Naive thymus-derived CD4-positive, alpha-beta T cell (primary cell): Measurements from ENCODE around the gene TOR4A. TPM values are rescaled to one million over a fixed set of nuclear protein-coding genes. Genes with fewer than 3 reads are reported as not detected.

Experiments used
- ATAC-seq: fragments of 150-1000 bp; cut with Tn5 transposase; 2 replicates; pipeline ENCODE4 v1.10.0; 2021; ENCODE audit warnings: mild to moderate bottlenecking, moderate library complexity
- CTCF ChIA-PET: fragments of 350-600 bp; sonication (Branson Sonifier 250); formaldehyde crosslinking; loops from one replicate; lab custom pipeline; 2021; ENCODE audit warnings: antibody characterized with exemption; lab: Charles Lee
- POLR2A ChIA-PET: fragments of 350-600 bp; sonication (Branson Sonifier 250); formaldehyde crosslinking; loops from one replicate; lab custom pipeline; 2021; ENCODE audit warnings: antibody characterized with exemption, inconsistent platforms; lab: Charles Lee
- DNase-seq, 9 donors: peaks; one replicate each; pipeline versions ENCODE4 v3.0.0 to v3.0.0-alpha.2; 2020 to 2022; ENCODE audit warnings: mixed read lengths in 1 of 9
- H3K27ac ChIP-seq: one replicate; pipeline ENCODE4 v1.7.0; 2013; ENCODE audit warnings: mild to moderate bottlenecking, low read depth, low read length, moderate library complexity
- H3K27me3 ChIP-seq, 2 donors: one replicate each; pipeline ENCODE4 v1.7.0; 2013; ENCODE audit warnings: low read length in 2 of 2, mild to moderate bottlenecking in 2 of 2, moderate library complexity in 2 of 2; ENCODE audit not compliant: control insufficient read depth in 2 of 2, insufficient read depth in 2 of 2
- H3K36me3 ChIP-seq, 3 experiments: 1 replicate in 2 of 3; 2 replicates in 1 of 3; pipeline ENCODE4 v1.7.0; 2013; ENCODE audit warnings: low read length in 3 of 3, mild to moderate bottlenecking in 3 of 3, moderate library complexity in 1 of 3; ENCODE audit not compliant: insufficient read depth in 3 of 3, control insufficient read depth in 2 of 3
- H3K4me1 ChIP-seq, 2 donors: one replicate each; pipeline ENCODE4 v1.7.0; 2013; ENCODE audit warnings: low read length in 2 of 2, mild to moderate bottlenecking in 2 of 2, moderate library complexity in 1 of 2; ENCODE audit not compliant: control insufficient read depth in 2 of 2, insufficient read depth in 2 of 2
- H3K4me3 ChIP-seq: 2 replicates; pipeline ENCODE4 v1.7.0; 2013; ENCODE audit warnings: mild to moderate bottlenecking, low read length
- H3K9me3 ChIP-seq, 3 experiments: 1 replicate in 2 of 3; 2 replicates in 1 of 3; pipeline ENCODE4 v1.7.0; 2013; ENCODE audit warnings: low read length in 3 of 3; ENCODE audit not compliant: control insufficient read depth in 2 of 3
- H3K27ac Mint-ChIP-seq, 9 donors: one replicate each; pipeline ENCODE4 v1.8.0; 2020 to 2022; ENCODE audit warnings: mixed read lengths in 9 of 9, mild to moderate bottlenecking in 8 of 9, moderate library complexity in 5 of 9, inconsistent platforms in 2 of 9
- H3K27me3 Mint-ChIP-seq, 5 donors: one replicate each; pipeline ENCODE4 v1.8.0; 2021 to 2022; ENCODE audit warnings: mixed read lengths in 5 of 5, mild to moderate bottlenecking in 1 of 5
- H3K36me3 Mint-ChIP-seq, 5 donors: one replicate each; pipeline ENCODE4 v1.8.0; 2020 to 2022; ENCODE audit warnings: mixed read lengths in 5 of 5, mild to moderate bottlenecking in 3 of 5, inconsistent platforms in 1 of 5
- H3K4me1 Mint-ChIP-seq, 7 donors: one replicate each; pipeline ENCODE4 v1.8.0; 2020 to 2022; ENCODE audit warnings: mixed read lengths in 7 of 7, mild to moderate bottlenecking in 3 of 7, inconsistent platforms in 1 of 7
- H3K4me3 Mint-ChIP-seq, 10 donors: one replicate each; pipeline ENCODE4 v1.8.0; 2020 to 2022; ENCODE audit warnings: mild to moderate bottlenecking in 10 of 10, mixed read lengths in 10 of 10, moderate library complexity in 6 of 10, inconsistent platforms in 2 of 10
- H3K9me3 Mint-ChIP-seq, 11 donors: one replicate each; pipeline ENCODE4 v1.8.0; 2020 to 2022; ENCODE audit warnings: mixed read lengths in 11 of 11, mild to moderate bottlenecking in 4 of 11, inconsistent platforms in 1 of 11, moderate library complexity in 1 of 11
- intact Hi-C, 2 donors: fragments of 100-400 bp; cut with micrococcal nuclease; formaldehyde crosslinking; loops; one replicate each; pipeline ENCODE4 v1.15.1; 2023
- polyA plus RNA-seq, 2 donors: library from polyadenylated mRNA; unstranded; fragments of 300-500 nt; fragmentation: Illumina TruSeq; gene quantifications; one replicate each; pipeline ENCODE4 v1.2.3, GENCODE V29; 2021
- total RNA-seq, 6 experiments: library from RNA in 5 of 6; stranded (reverse) in 5 of 6; gene quantifications; 1 replicate in 5 of 6; 2 replicates in 1 of 6; pipeline ENCODE4 v1.2.3 and lab custom pipeline; 2021 to 2026

The TOR4A gene
- total and polyA plus RNA-seq, 7 experiments from 2014 or later = 0.07 to 16.6 (median 1.7) TPM; not detected in 1

DNA sequence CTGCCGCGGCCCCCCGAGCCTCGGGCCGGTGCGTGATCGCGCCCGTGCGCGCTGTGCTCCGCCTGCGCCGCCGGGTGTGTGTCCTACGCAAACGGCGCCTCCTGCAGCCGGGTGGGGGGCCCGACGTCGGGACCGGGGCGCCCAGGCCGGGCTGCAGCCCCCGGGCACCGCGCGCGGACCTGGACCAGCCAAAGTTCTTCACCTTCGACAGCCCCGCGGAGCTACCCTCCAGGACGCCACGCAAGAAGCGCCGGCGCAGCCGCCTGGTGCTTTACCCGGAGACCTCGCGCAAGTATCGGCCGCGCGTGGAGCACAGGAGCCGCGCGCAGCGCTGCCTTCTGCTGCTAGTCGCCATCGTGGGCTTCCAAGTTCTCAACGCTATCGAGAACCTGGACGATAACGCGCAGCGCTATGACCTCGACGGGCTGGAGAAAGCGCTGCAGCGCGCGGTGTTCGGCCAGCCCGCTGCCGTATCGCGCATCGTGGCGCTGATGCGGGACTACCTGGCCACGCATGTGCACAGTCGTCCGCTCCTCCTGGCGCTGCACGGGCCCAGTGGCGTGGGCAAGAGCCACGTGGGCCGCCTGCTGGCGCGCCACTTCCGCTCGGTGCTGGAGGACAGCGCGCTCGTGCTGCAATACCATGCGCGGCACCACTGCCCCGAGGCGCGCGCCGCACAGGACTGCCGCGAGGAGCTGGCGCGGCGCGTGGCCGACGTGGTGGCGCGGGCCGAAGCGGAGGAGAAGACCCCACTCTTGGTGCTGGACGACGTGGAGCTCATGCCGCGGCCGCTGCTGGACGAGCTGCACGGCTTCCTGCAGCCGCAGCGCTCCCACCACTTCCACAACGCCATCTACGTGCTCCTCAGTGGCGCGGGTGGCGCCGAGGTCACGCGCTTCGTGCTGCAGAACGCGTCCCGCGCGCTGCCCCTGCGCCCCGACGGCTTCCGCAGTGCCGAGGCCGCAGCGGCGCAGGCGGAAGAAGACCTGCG, 1.5 kb downstream of the TOR4A start:
- Histone ChIP-seq H3K4me3 (no peak overlapping the region), H3K4me1 (peaks cover 0 to 14% of the 10 kb centered on the region in 2 donors), H3K27me3 (no peaks in the 10 kb centered on the region), H3K9me3 (no peaks in the 10 kb centered on the region), H3K27ac (no peak overlapping the region), H3K36me3 (no peaks in the 10 kb centered on the region)
- DNase-seq = no peak
- intact Hi-C loops = no loop called here
- CTCF ChIA-PET = no interaction called here
- H3K27ac Mint-ChIP-seq = no peak overlapping the region
- H3K9me3 Mint-ChIP-seq = no peaks in the 10 kb centered on the region
- POLR2A ChIA-PET = no interaction called here
- H3K4me1 Mint-ChIP-seq = peaks cover 6 to 25% (median 15%) of the 10 kb centered on the region in 7 donors
- H3K36me3 Mint-ChIP-seq = peaks cover 0 to 4% (median 0%) of the 10 kb centered on the region in 5 donors
- no peak overlapping the region for H3K4me3 Mint-ChIP-seq
- peaks cover 0 to 4% (median 0%) of the 10 kb centered on the region in 5 donors for H3K27me3 Mint-ChIP-seq
- no peak for ATAC-seq

- Mint-ChIP-seq H3K36me3 (peaks cover 0 to 3% (median 0%) of the 10 kb centered on the region in 5 donors), H3K4me1 (peaks cover 6 to 22% (median 15%) of the 10 kb centered on the region in 7 donors), H3K27me3 (peaks cover 0 to 4% (median 0%) of the 10 kb centered on the region in 5 donors), H3K27ac (no peak overlapping the region), H3K9me3 (no peaks in the 10 kb centered on the region), H3K4me3 (no peak overlapping the region)
- ChIA-PET POLR2A (no interaction called here), CTCF (no interaction called here)
- Histone ChIP-seq H3K9me3 (no peaks in the 10 kb centered on the region), H3K27ac (no peak overlapping the region), H3K4me3 (no peak overlapping the region), H3K27me3 (no peaks in the 10 kb centered on the region), H3K36me3 (no peaks in the 10 kb centered on the region), H3K4me1 (peaks cover 0 to 14% of the 10 kb centered on the region in 2 donors)
- intact Hi-C loops = no loop called here
- DNase-seq = no peak
- no peak for ATAC-seq
Observed at GRCh38 chr9:137279741-137280473, 2.4 kb downstream of the TOR4A start.

DNA sequence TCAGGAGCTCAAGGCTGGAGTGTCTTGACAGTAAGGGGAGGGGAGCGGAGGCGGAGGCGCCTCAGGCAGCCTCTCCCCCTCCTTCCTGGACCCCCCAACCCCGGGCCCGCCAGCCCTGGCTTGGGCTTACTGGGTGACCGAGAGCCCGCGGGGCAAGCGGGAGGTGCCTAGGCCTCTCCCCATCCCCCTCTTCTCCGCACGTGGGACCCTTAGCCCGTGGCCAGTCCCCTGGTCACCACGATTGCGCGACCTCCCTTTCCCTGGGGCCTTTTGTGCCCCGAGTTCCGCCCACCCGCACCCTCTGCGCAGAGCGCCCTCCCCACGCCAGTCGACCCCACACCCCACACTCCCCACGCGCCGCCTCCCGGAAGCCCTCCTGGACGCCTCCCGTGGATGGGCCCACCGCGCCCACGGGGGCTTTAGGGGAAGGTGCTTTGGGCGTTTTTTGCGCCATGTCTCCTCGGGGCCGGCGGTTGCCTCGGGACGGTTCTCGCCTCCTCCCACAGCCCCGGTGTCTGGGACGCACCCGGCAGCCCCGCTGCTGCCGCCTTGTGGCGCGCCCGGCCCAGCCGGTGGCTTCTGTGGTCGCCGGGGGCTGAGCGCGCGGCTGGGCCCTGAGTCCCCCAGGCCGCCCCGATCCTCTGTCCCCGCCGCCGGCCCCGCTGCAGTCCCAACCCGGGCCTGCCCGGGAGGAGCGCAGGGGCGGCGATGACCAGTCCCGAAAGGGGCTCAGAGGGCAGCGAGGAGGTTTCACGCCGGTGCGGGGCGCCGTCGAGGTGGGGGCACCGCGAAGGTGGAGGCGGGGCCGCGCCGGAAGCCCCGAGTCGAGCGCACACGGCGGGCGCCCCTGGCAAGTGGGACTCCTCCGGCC, 3.2 kb downstream of the TOR4A start:
- Mint-ChIP-seq H3K9me3 (peaks cover 0 to 4% (median 0%) of the 10 kb centered on the region in 11 donors), H3K27me3 (peaks cover 0 to 4% (median 0%) of the 10 kb centered on the region in 5 donors), H3K27ac (no peak overlapping the region), H3K4me1 (peaks cover 4 to 19% (median 12%) of the 10 kb centered on the region in 7 donors), H3K4me3 (peak overlapping the region in 1 of 10 donors; percentile 29), H3K36me3 (peaks cover 0 to 3% (median 0%) of the 10 kb centered on the region in 5 donors)
- DNase-seq = peak in 1 of 9 donors; percentile 36
- no peak for ATAC-seq
- POLR2A ChIA-PET = no interaction called here
- Histone ChIP-seq H3K9me3 (no peaks in the 10 kb centered on the region), H3K36me3 (no peaks in the 10 kb centered on the region), H3K27me3 (no peaks in the 10 kb centered on the region), H3K4me3 (no peak overlapping the region), H3K4me1 (peaks cover 0 to 14% of the 10 kb centered on the region in 2 donors), H3K27ac (no peak overlapping the region)
- CTCF ChIA-PET = no interaction called here
- intact Hi-C loops = no loop called here

DNA sequence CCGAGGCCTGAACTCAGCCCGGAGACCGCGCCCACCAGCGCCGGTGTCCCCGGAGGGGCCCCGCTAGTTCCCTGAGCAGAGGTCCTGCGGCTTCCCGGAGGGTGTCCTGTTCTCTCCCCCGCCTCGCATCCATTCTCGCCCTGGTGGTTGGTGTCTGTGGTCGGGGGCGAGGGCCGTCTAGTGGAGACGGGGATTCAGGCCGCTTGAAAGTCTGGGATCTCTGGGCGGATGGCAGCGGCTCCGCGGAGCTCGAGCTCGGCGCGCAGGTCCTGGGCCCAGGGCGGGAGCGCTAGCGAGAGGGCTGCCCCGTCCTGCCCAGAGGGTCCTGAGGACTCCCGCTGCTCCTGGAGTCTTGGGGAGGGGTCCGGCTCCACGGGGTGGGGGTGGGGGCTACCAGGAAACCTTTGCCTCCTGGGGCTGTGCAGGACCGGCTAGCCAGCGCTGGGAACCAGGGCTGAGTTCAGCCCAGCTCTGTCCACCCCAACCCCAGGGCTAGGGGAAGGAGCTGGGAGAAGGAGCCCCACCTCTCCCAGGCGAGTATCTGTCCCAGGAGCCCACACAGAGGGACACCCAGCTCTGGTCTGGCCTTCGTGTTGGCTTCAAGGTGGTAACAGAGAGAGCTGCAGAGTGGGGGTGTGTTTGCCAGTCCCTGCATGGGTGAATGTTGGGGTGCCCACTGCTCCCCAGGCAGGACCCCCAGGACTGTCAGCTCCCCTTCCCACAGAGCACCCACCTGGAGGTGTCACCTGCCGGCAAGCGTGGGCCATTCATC, 4.0 kb downstream of the TOR4A start:
- H3K36me3 ChIP-seq = no peaks in the 10 kb centered on the region
- Mint-ChIP-seq H3K9me3 (peaks cover 0 to 4% (median 0%) of the 10 kb centered on the region in 11 donors), H3K4me1 (peaks cover 4 to 16% (median 9%) of the 10 kb centered on the region in 7 donors), H3K36me3 (peaks cover 0 to 3% (median 0%) of the 10 kb centered on the region in 5 donors), H3K27me3 (peaks cover 0 to 4% (median 0%) of the 10 kb centered on the region in 5 donors), H3K4me3 (no peak overlapping the region), H3K27ac (no peak overlapping the region)
- DNase-seq = no peak
- no peaks in the 10 kb centered on the region for H3K27me3 ChIP-seq
- H3K4me3 ChIP-seq = no peak overlapping the region
- intact Hi-C loops = no loop called here
- ChIA-PET CTCF (no interaction called here), POLR2A (no interaction called here)
- no peak overlapping the region for H3K27ac ChIP-seq
- peaks cover 0 to 14% of the 10 kb centered on the region in 2 donors for H3K4me1 ChIP-seq
- H3K9me3 ChIP-seq = no peaks in the 10 kb centered on the region
- no peak for ATAC-seq

DNA sequence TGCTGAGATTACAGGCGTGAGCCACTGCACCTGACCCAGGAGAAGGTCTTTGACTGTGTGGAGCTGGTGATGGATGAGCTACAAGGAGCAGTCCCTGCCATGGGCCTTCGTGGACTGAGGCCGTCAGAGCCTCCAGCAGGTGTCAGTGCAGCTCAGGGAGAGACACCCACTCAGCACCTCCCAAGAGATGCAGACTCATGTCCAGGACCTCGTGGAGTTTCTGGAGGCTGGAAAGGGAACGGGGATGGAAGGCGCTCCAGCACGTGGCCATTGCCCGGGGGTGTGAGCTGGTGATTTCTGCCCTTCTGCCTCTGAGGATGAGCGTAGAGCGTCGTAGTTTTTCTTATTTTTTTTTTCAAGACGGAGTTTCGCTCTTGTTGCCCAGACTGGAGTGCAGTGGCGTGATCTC, 9.5 kb downstream of the TOR4A start:
- no peaks in the 10 kb centered on the region for H3K9me3 ChIP-seq
- H3K4me3 ChIP-seq = no peak overlapping the region
- H3K36me3 Mint-ChIP-seq = peaks cover 0 to 3% (median 0%) of the 10 kb centered on the region in 5 donors
- H3K4me1 Mint-ChIP-seq = peaks cover 0 to 9% (median 0%) of the 10 kb centered on the region in 7 donors
- H3K27me3 Mint-ChIP-seq = peaks cover 0 to 4% (median 0%) of the 10 kb centered on the region in 5 donors
- peak overlapping the region in 1 of 10 donors; percentile 25 for H3K4me3 Mint-ChIP-seq
- H3K36me3 ChIP-seq = no peaks in the 10 kb centered on the region
- H3K27ac ChIP-seq = no peak overlapping the region
- intact Hi-C loops = loop anchor here in 1 of 2 donors (1.0 kb wide), 1 partner anchor 158 kb away; no protein-coding TSS in a partner anchor
- no peaks in the 10 kb centered on the region for H3K27me3 ChIP-seq
- ATAC-seq (peak; percentile 56), DNase-seq (peak in 2 of 9 donors; percentile 8 to 29)
- peaks cover 0 to 4% (median 0%) of the 10 kb centered on the region in 11 donors for H3K9me3 Mint-ChIP-seq
- CTCF ChIA-PET = interaction anchor here (0.6 to 1.2 kb wide), 2 partner anchors 13 to 244 kb away, joined by 3 to 7 read pairs; no protein-coding TSS in a partner anchor
- POLR2A ChIA-PET = interaction anchor here (0.6 to 1.0 kb wide), 2 partner anchors 46 to 239 kb away, joined by 3 read pairs; partner anchors contain the start of gene TUBB4B
- H3K4me1 ChIP-seq = no peaks in the 10 kb centered on the region
- peak overlapping the region in 1 of 9 donors; percentile 31 for H3K27ac Mint-ChIP-seq
